GM19455 (cell line): ENCODE results near the gene CHP2.
"Not testable (repeated sequence)": the region's sequence is repeated elsewhere in the genome, so short reads cannot be mapped to it uniquely, and the experiment has no call there.

Experiments
- ATAC-seq: cut with Tn5 transposase; IDR thresholded peaks from one replicate; pipeline ENCODE4 v1.9.1; 2021; ENCODE audit not compliant: unreplicated experiment

CHP2 gene

DNA sequence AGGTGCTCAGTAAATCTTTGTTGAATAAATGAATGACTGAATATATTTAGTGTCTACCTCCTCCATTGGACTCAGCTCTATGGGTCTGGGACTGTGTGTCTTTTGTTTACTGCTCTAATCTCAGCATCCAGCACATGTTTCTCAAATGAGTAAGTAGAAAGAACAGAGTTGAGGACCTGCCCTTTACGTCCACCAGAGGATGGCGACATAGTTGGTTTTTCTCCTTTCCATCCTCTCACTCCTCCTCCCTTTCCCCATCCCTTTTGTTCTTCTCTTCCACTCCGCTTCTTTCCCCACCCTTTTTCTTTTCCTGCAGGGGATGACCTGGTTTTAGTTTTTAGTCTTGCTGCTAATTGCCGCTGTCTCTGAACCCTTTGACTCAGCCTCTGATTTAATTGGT is 12.1 kb upstream of the CHP2 start:
- ATAC-seq, result no peak

DNA sequence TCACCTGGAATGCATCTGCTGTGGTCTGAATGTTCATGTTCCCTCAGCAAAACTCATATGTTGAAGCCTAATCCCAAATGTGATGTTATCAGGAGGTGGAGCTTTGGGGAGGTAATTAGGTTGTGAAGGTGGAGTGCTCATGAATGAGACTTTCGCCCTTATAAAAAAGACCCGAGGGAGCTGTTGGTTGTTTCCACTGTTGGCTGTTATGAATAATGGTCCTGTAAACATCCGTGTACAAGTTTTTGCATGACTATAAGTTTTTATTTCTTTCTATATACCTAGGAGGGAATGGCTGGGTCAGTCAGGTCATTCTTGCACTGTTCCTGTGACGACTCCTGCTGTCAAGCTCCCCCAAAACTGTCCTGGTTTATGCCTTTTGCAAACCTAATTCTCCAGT is 9.6 kb upstream of the CHP2 start:
- no peak for ATAC-seq

GRCh38 chr16:23748630-23749029 is 6.2 kb upstream of the CHP2 start:
- ATAC-seq, result no peak

DNA sequence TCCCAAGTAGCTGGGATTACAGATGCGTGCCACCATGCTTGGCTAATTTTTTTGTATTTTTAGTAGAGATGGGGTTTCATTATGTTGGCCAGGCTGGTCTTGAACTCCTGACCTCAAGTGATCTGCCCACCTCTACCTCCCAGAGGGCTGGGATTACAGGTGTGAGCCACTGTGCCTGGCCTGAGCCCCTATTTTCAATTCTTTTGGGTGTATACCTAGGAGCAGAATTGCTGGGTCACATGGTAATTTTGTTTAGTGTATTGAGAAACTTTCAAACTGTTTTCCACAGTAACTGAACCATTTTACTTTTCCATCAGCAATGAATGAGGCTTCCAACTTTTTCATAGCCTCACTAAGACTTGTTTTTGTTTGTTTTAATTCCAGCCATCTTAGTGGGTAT is 3.8 kb upstream of the CHP2 start:
- ATAC-seq, result not testable (repeated sequence)

GRCh38 chr16:23753908-23754593 is 775 bp upstream of the CHP2 start:
- ATAC-seq, result no peak

DNA sequence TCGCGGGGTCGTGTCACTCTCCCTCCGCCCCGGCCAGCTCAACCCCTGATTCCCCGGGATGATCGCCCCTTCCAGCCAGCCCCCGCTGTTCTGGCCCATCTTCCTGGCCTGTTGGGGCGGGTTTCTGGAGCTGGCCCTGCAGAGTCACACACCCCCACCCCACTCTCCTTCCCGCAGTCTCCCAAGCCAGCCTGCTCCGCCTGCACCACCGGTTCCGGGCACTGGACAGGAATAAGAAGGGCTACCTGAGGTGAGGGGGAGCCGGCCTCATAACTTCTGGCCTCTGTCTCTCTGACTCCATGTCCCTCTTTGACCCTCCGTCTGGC is 621 bp downstream of the CHP2 start:
- no peak for ATAC-seq

GRCh38 chr16:23757116-23757515 is 2.3 kb downstream of the CHP2 start:
- ATAC-seq, result no peak

GRCh38 chr16:23757937-23758619 is 3.3 kb downstream of the CHP2 start:
- ATAC-seq, result no peak

GRCh38 chr16:23765933-23766332 is 11.1 kb downstream of the CHP2 start:
- ATAC-seq, result no peak

DNA sequence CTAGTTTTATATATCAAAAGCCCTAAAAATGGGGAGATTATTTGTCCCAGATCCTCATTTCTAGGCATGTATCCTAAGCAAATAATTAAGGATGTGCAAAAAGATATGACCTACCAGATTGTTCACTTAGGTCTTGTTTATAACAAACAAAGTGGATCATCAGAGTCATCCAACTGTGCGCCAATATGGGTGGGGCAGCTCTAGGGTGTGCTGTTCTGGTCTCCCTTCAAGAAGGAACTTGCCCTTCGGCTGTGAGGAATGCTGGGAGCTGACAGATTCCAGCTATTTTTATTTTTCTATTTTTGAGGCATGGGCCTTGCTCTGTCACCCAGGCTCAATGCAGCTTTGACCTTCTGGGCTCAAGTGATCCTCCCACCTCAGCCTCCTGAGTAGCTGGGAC is 13.8 kb downstream of the CHP2 start:
- no peak for ATAC-seq

DNA sequence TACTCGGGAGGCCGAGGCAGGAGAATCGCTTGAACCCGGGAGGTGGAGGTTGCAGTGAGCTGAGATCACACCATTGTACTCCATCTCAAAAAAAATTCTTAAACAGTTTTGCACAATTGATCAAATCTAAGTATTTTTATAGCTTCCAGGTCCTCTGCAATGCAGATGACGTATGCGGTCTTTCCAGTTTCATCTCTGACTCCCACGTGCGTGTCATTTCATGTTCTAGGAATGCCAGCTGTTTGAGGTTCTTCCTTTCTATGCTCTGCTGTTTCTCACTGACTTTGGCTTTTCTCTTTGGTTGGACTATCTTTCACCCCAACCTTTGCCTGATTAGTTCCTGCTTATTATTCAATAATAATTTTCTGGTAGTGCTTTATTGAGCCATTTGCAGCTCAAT is 16.2 kb downstream of the CHP2 start:
- ATAC-seq, result no peak

GRCh38 chr16:23771642-23772041 is 16.8 kb downstream of the CHP2 start:
- no peak for ATAC-seq

DNA sequence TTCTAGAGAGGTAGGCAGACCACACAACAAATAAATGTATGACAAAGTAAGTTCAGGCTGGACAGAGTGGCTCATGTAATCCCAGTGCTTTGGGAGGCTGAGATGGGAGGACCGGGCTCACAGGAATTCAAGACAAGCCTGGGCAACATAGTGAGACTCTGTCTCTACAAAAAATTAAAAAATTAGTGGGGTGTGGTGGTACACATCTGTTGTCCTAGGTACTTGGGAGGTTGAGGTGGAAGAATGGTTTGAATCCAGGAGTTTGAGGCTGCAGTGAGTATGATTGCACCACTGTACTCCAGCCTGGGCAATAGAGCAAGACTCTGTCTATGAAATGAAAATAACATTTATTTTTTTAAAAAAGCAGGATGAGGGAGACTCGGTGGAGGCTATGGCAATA is 18.5 kb downstream of the CHP2 start:
- no peak for ATAC-seq

GRCh38 chr16:23781176-23781575 is 26.4 kb downstream of the CHP2 start:
- no peak for ATAC-seq

- ATAC-seq, result no peak
These were observed 30.1 kb downstream of the CHP2 start for GRCh38 chr16:23784811-23785447.

- ATAC-seq, result no peak
These were observed 31.0 kb downstream of the CHP2 start for GRCh38 chr16:23785842-23786241.

- no peak for ATAC-seq
These were observed 32.2 kb downstream of the CHP2 start for GRCh38 chr16:23786964-23787561.

DNA sequence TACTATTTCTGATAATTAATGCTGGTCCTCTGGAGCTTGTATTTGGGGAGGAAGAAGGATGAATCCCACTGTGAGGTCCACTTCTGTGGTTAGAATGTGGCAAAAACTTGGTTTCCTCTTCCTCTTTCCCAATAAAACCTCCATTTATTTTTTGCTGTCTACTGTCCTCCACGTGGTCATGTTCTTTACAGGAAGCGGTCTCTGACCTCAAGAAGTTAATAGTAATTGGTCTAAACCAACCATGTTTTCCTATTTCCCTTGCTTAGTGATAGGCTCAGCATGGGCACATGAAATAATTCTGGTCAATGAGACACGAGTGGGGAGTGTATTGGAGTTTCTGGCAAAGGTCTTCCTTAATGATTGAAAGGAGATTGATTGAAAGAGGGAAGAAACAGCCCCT is 33.9 kb downstream of the CHP2 start:
- ATAC-seq, result no peak

DNA sequence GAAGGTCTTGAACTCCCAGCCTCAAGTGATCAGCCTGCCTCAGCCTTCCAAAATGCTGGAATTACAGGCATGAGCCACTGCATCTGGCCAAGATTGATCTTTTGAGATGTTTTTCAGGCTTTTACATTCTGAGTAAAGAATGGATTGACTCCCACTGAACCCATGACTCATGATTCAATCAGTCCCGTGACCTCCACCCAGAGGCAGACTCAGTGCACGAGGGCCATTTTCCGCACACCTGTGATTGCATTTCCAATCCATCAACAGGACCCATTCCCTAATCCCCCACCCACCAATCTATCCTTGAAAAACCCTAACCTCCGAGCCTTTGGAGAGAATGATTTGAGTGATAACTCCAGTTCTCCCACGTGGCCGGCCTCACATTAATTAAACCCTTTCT is 40.6 kb downstream of the CHP2 start:
- no peak for ATAC-seq

DNA sequence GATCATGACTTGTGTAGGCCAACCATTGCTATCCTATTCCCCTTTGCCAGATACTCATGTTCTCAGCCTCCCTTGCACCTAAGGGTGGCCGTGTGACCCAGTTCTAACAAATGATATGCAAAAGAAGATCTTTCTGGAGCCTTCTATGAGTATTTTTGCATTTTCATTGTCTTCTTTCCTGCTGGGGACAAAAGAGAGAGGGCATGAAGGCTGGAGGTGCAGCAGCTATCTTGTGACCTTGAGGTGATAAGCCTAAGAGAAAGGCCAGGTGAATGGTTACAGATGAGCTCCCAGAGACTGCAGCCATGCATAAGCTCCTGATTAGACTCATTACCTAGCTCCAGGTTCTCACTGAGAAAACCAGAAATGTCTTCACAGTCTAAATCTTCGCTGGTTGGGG is 42.1 kb downstream of the CHP2 start:
- no peak for ATAC-seq

DNA sequence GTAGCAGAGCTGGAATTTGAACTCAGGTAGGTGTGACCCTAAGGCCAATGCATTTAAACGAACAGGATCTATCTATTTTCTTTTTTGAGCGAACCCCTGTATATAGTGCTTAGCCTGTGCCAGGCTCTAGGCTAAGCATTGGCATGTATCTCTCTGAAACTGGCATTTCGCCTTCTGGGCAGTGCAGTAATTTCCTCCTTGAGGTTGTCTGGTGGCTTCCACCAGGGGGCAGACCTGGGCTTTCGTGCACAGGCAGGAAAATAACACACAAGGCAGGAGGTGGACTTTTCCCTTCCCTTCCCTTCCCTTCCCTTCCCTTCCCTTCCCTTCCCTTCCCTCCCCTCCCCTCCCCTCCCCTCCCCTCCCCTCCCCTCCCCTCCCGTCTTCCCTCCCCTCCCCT is 46.6 kb downstream of the CHP2 start:
- ATAC-seq, result no peak

GRCh38 chr16:23802776-23803175 is 48.0 kb downstream of the CHP2 start:
- ATAC-seq, result no peak
